HFFc6 (cell line): Measurements from ENCODE around the gene RFPL2. TPM values are rescaled to one million over a fixed set of nuclear protein-coding genes. Genes with fewer than 3 reads are reported as not detected.
"Not testable (repeated sequence)": the region's sequence is repeated elsewhere in the genome, so short reads cannot be mapped to it uniquely, and the experiment has no call there.

Experiments used
- DNase-seq: peaks from one replicate; pipeline ENCODE4 v3.0.0-alpha.2; 2018
- H3K27ac Mint-ChIP-seq: 2 replicates; pipeline ENCODE4 v1.8.0; 2020; ENCODE audit warnings: mild to moderate bottlenecking, mixed read lengths
- H3K27me3 Mint-ChIP-seq: 2 replicates; pipeline ENCODE4 v1.8.0; 2021; ENCODE audit warnings: mild to moderate bottlenecking, moderate library complexity, mixed read lengths; ENCODE audit not compliant: insufficient read depth
- H3K36me3 Mint-ChIP-seq: 2 replicates; pipeline ENCODE4 v1.8.0; 2021; ENCODE audit warnings: low read depth, mixed read lengths
- H3K4me1 Mint-ChIP-seq: 2 replicates; pipeline ENCODE4 v1.8.0; 2020; ENCODE audit warnings: low read depth, mixed read lengths
- H3K4me3 Mint-ChIP-seq: 2 replicates; pipeline ENCODE4 v1.8.0; 2020; ENCODE audit warnings: mild to moderate bottlenecking, moderate library complexity, mixed read lengths
- H3K9me3 Mint-ChIP-seq: 2 replicates; pipeline ENCODE4 v1.8.0; 2020; ENCODE audit warnings: mild to moderate bottlenecking, mixed read lengths
- CTCF ChIP-seq: fragments of 200-600 bp; sonication (generic); IDR thresholded peaks from 2 replicates; pipeline ENCODE4 v1.5.0; 2021; ENCODE audit warnings: antibody characterized with exemption, mild to moderate bottlenecking
- total RNA-seq, 6 experiments: library from RNA; stranded (reverse); fragmentation: NEBNext Ultra II Directional; extraction: Animal tissue kit (Norgen Biotek cat#: 25700); gene quantifications; 2 replicates in 1 of 6; 3 replicates in 5 of 6; pipeline ENCODE4 v1.2.3, GENCODE V29; 2021

The RFPL2 gene
- total RNA-seq, 6 experiments from 2014 or later: not detected

- not testable (repeated sequence) for H3K4me1 Mint-ChIP-seq, H3K27ac Mint-ChIP-seq, DNase-seq, H3K9me3 Mint-ChIP-seq, H3K36me3 Mint-ChIP-seq, H3K4me3 Mint-ChIP-seq, H3K27me3 Mint-ChIP-seq
These were observed 56.5 kb downstream of the RFPL2 start for GRCh38 chr22:32148372-32148771.

DNA sequence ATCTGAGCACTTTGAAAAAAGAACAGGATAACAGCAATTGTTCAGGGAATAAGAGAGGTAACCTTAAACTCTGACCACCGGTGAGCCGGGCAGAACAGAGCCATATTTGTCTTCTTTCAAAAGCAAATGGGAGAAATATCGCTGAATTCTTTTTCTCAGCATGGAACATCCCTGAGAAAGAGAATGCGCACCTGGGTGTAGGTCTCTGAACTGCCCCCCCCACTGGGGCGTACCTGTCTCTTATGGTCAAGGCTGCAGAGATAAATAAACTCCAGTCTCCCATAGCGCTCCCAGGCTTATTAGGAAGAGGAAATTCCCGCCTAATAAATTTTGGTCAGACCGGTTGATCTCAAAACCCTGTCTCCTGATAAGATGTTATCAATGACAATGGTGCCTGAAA, 57.7 kb downstream of the RFPL2 start:
- H3K4me3 Mint-ChIP-seq, H3K9me3 Mint-ChIP-seq, H3K4me1 Mint-ChIP-seq, H3K36me3 Mint-ChIP-seq, DNase-seq, H3K27ac Mint-ChIP-seq: not testable (repeated sequence)
- H3K27me3 Mint-ChIP-seq: peaks cover 11% of the 10 kb centered on the region

DNA sequence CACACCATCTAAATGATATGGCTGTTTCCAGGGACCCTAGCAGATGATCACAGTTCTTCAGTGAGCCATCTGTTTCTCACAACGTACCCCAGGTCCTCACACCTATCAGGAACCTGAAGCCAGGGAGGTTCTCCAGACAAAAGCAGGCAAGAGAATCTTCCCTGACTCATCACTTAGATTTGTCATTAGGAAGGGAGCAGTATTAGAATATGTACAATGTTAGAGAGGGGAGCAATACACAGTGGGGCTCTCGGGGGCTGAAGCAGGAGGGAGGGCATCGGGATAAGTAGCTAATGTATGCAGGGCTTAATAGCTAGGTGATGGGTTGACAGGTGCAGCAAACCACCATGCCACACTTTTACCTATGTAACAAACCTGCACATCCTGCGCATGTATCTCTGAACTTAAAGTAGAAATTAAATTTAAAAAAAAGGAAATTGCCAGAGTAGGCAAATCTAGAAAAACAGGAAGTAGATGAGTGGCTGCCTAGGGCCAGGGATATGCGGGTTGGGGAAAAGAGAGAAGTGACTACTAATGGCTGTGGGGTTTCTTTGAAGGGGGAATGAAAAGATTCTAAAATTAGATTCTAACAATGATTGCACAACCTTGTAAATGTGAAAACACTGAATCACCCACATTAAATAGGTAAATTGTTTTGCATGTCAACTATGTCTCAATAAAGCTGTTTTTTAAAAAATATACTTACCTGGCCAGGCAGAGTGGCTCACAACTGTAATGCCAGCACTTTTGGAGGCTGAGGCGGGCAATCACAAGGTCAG, 60.2 kb downstream of the RFPL2 start:
- no peak overlapping the region for H3K4me3 Mint-ChIP-seq
- H3K36me3 Mint-ChIP-seq: no peaks in the 10 kb centered on the region
- no peaks in the 10 kb centered on the region for H3K4me1 Mint-ChIP-seq
- H3K27me3 Mint-ChIP-seq: peaks cover 22% of the 10 kb centered on the region
- H3K9me3 Mint-ChIP-seq: peaks cover 3% of the 10 kb centered on the region; the same call in 1 of the 2 replicates
- DNase-seq: no peak
- no peak overlapping the region for H3K27ac Mint-ChIP-seq
- TF ChIP-seq CTCF: no peak

- Mint-ChIP-seq H3K9me3 (peaks cover 3% of the 10 kb centered on the region; the same call in 1 of the 2 replicates), H3K4me3 (no peak overlapping the region), H3K36me3 (0 out of 2 replicates have a peak, but pooled peaks cover 4% of the 10 kb centered on the region), H3K27ac (no peak overlapping the region), H3K4me1 (peaks cover 8% of the 10 kb centered on the region; the same call in 1 of the 2 replicates), H3K27me3 (peaks cover 23% of the 10 kb centered on the region)
- no peak for DNase-seq
- no peak for TF ChIP-seq CTCF
These were observed 62.3 kb downstream of the RFPL2 start for GRCh38 chr22:32142600-32142999.

GRCh38 chr22:32140688-32141087, 64.2 kb downstream of the RFPL2 start:
- DNase-seq, H3K9me3 Mint-ChIP-seq, H3K36me3 Mint-ChIP-seq, H3K4me3 Mint-ChIP-seq, H3K27ac Mint-ChIP-seq: not testable (repeated sequence)
- peaks cover 19% of the 10 kb centered on the region for H3K4me1 Mint-ChIP-seq
- peak; percentile 70 for TF ChIP-seq CTCF
- peaks cover 23% of the 10 kb centered on the region for H3K27me3 Mint-ChIP-seq

Other genes starting within 250 kb of the RFPL2 start
- gene SLC5A1, start 161.8 kb downstream of the RFPL2 start, total RNA-seq: not detected
- not detected for gene C22orf42, start 45.8 kb downstream of the RFPL2 start, total RNA-seq
- gene SLC5A4, start 50.3 kb upstream of the RFPL2 start, total RNA-seq: not detected
- not detected for gene RFPL3, start 152.8 kb upstream of the RFPL2 start, total RNA-seq
- 10 to 100 TPM; 89.9 to 95.6 (median 92.4) TPM for gene RTCB, start 207.2 kb upstream of the RFPL2 start, total RNA-seq